Endothelial cell of umbilical vein (primary cell): ENCODE measurements around the gene DCX.

ENCODE experiments used
- CTCF ChIP-seq, 2 donors: IDR thresholded peaks; 1 replicate in 1 of 2; 2 replicates in 1 of 2; pipeline ENCODE4 v1.5.1; 2011; ENCODE audit warnings: low read length in 2 of 2, mild to moderate bottlenecking in 2 of 2, moderate library complexity in 2 of 2, control low read depth in 1 of 2, inconsistent platforms in 1 of 2, low read depth in 1 of 2; ENCODE audit not compliant: insufficient read depth in 1 of 2; ENCODE audit errors: extremely low read depth in 1 of 2
- EZH2 ChIP-seq: IDR thresholded peaks from 2 replicates; pipeline ENCODE4 v1.6.1; 2012; ENCODE audit warnings: borderline replicate concordance, low read depth, mild to moderate bottlenecking, moderate library complexity, low read length, inconsistent platforms; ENCODE audit not compliant: severe bottlenecking
- FOS ChIP-seq: IDR thresholded peaks from 2 replicates; pipeline ENCODE4 v1.6.1; 2011; ENCODE audit warnings: mild to moderate bottlenecking, low read length, moderate library complexity, borderline replicate concordance; ENCODE audit not compliant: insufficient read depth
- JUN ChIP-seq: IDR thresholded peaks from 2 replicates; pipeline ENCODE4 v1.6.1; 2011; ENCODE audit warnings: borderline replicate concordance, low read depth; ENCODE audit not compliant: insufficient read length, insufficient read depth
- MAX ChIP-seq: IDR thresholded peaks from 2 replicates; pipeline ENCODE4 v1.6.1; 2011; ENCODE audit not compliant: insufficient read depth, insufficient read length
- MYC ChIP-seq: IDR thresholded peaks from one replicate; pipeline ENCODE4 v1.6.1; 2011; ENCODE audit warnings: mild to moderate bottlenecking, low read depth, low read length
- POLR2A ChIP-seq: IDR thresholded peaks from 2 replicates; pipeline ENCODE4 v1.6.1; 2012; ENCODE audit warnings: low read depth, mild to moderate bottlenecking, control low read depth, low read length
- POLR2AphosphoS5 ChIP-seq: IDR thresholded peaks from 2 replicates; pipeline ENCODE4 v1.6.1; 2012; ENCODE audit warnings: low read depth, mild to moderate bottlenecking, control low read depth, low read length, moderate library complexity; ENCODE audit not compliant: insufficient read depth

GRCh38 chrX:111259559-111259958 lies 152.4 kb downstream of the DCX start:
- no peak for TF ChIP-seq CTCF (IDR thresholded peaks at IDR 0.05; ENCODE audit: extremely low read depth in 1 of 2, insufficient read depth in 1 of 2, low read depth in 1 of 2, low read length in 2 of 2)
- no peak for TF ChIP-seq MAX
- TF ChIP-seq POLR2A = no peak
- no peak for TF ChIP-seq EZH2
- no peak for TF ChIP-seq MYC
- TF ChIP-seq POLR2AphosphoS5 = no peak
- no peak for TF ChIP-seq JUN
- no peak for TF ChIP-seq FOS
